Rectal smooth muscle tissue (tissue), 1 donor: ENCODE results near the gene SPATA16.
"Not testable (repeated sequence)": the region's sequence is repeated elsewhere in the genome, so short reads cannot be mapped to it uniquely, and the experiment has no call there.

Source experiments
- H3K27ac ChIP-seq: one replicate; pipeline ENCODE4 v1.7.0; 2013; ENCODE audit warnings: low read depth, low read length, inconsistent platforms
- H3K27me3 ChIP-seq: one replicate; pipeline ENCODE4 v1.7.0; 2013; ENCODE audit warnings: low read length; ENCODE audit not compliant: control insufficient read depth, insufficient read depth
- H3K36me3 ChIP-seq: one replicate; pipeline ENCODE4 v1.7.0; 2013; ENCODE audit warnings: low read length; ENCODE audit not compliant: control insufficient read depth, insufficient read depth
- H3K4me1 ChIP-seq: one replicate; pipeline ENCODE4 v1.7.0; 2013; ENCODE audit warnings: low read length; ENCODE audit not compliant: control insufficient read depth, insufficient read depth
- H3K4me3 ChIP-seq: one replicate; pipeline ENCODE4 v1.7.0; 2013; ENCODE audit warnings: low read length
- H3K9ac ChIP-seq: one replicate; pipeline ENCODE4 v1.7.0; 2013; ENCODE audit warnings: low read length

SPATA16 gene

DNA sequence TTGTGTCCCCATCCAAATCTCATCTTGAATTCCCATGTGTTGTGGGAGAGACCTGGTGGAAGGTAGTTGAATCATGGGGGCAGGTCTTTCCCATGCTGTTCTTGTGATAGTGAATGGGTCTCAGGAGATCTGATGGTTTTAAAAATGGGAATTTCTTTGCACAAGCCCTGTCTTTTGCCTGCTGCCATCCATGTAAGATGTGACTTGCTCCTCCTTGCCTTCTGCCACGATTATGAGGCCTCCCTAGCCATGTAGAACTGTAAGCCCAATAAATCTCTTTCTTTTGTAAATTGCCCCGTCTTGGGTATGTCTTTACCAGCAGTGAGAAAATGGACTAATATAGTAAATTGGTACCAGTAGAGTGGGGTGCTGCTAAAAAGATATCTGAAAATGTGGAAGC is 261.7 kb downstream of the SPATA16 start:
- H3K27ac ChIP-seq, H3K9ac ChIP-seq, H3K4me1 ChIP-seq, H3K36me3 ChIP-seq, H3K4me3 ChIP-seq, H3K27me3 ChIP-seq: not testable (repeated sequence)

- Histone ChIP-seq H3K4me3 (no peak overlapping the region), H3K4me1 (no peaks in the 10 kb centered on the region), H3K27ac (no peak overlapping the region), H3K27me3 (no peaks in the 10 kb centered on the region), H3K36me3 (no peaks in the 10 kb centered on the region), H3K9ac (no peak overlapping the region)
These were observed 264.0 kb downstream of the SPATA16 start for GRCh38 chr3:172877011-172877410.

DNA sequence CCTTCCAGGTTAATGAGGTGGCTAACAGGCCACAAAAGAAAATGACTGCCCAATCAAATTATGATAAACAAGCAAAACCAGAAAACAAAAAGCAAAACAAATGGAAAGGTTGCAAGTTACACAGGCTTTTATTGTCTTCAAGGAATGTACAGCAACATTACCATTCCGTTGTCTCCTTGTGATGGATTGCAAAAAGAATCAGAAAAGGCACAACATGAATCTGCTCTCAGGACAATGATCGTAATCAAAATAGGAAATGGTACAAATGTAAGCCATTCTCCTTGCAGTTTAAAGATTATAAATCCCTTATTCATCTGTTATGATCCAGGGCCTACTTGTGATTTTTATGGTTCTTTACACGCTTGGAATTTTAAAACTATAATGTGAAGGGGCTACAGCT is 264.7 kb downstream of the SPATA16 start:
- H3K27me3 ChIP-seq, result no peaks in the 10 kb centered on the region

GRCh38 chr3:172875039-172875438 is 266.0 kb downstream of the SPATA16 start:
- Histone ChIP-seq H3K36me3 (no peaks in the 10 kb centered on the region), H3K4me3 (no peak overlapping the region), H3K27me3 (no peaks in the 10 kb centered on the region), H3K9ac (no peak overlapping the region), H3K27ac (no peak overlapping the region), H3K4me1 (no peaks in the 10 kb centered on the region)

More for the DNA sequence above, 264.7 kb downstream of the SPATA16 start:
- no peak overlapping the region for H3K9ac ChIP-seq
- no peaks in the 10 kb centered on the region for H3K36me3 ChIP-seq
- no peaks in the 10 kb centered on the region for H3K4me1 ChIP-seq
- H3K27ac ChIP-seq, result no peak overlapping the region
- no peak overlapping the region for H3K4me3 ChIP-seq

DNA sequence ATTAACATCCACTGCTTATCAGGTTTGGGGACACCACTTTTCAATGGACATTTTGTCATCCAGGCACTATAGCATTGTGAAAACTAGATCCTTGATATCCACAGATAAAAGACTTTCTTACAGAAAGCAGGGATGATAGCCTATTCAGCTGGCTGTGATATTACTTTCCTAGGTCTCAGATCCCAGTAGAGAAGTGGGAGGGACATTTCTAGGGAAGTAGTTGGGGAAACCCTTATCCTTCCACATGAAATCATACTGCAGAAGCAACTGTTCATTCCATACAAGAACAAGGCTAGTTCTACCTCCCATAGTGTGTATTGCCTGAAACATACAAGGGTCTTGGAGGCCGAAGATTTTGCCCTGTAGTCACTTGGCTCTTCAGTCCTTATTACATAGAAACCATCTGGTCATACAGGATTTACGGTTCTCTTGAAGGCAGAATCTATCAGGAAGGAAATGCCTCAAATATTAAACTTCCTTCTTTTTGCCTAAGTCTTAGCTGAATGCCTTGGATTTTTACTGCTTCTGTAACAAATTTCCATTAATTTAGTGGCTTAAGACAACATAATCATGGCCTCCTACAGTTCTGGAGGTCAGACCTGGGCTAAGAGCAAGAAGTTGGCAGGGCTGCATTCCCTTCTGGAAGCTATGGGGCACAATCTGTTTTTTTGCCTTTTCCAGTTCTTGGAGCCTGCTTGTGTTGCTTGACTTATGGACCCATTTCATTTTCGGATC is 271.1 kb downstream of the SPATA16 start:
- Histone ChIP-seq H3K27ac (no peak overlapping the region), H3K4me1 (no peaks in the 10 kb centered on the region)

DNA sequence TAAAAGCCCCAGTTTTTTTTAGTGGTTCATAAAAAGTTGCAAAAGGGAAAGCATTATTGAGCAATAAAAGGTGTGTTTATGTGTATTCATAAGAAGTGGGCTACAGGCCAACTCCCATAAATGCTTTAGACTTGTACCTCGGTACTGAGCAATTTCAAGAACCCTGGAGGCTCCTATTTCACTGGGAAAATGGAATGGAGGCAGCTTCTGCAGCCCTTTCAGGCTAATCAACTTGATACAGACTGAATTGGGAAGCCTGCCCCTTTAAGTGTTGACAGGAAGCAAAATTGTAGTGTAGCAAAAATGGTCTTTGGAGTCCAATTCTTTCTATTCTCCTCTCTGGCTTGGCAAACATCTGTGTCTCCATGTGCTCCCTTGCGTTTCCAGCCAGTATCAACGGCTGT is 271.7 kb downstream of the SPATA16 start:
- no peaks in the 10 kb centered on the region for H3K4me1 ChIP-seq
- no peak overlapping the region for H3K4me3 ChIP-seq
- H3K9ac ChIP-seq, result no peak overlapping the region
- no peaks in the 10 kb centered on the region for H3K36me3 ChIP-seq
- H3K27ac ChIP-seq, result no peak overlapping the region
- H3K27me3 ChIP-seq, result no peaks in the 10 kb centered on the region

More for the DNA sequence above, 271.1 kb downstream of the SPATA16 start:
- no peak overlapping the region for H3K4me3 ChIP-seq
- no peak overlapping the region for H3K9ac ChIP-seq
- H3K27me3 ChIP-seq, result no peaks in the 10 kb centered on the region
- no peaks in the 10 kb centered on the region for H3K36me3 ChIP-seq

GRCh38 chr3:172868582-172869200 is 272.3 kb downstream of the SPATA16 start:
- Histone ChIP-seq H3K9ac (no peak overlapping the region), H3K36me3 (no peaks in the 10 kb centered on the region), H3K4me3 (no peak overlapping the region), H3K27ac (no peak overlapping the region), H3K4me1 (no peaks in the 10 kb centered on the region), H3K27me3 (no peaks in the 10 kb centered on the region)

DNA sequence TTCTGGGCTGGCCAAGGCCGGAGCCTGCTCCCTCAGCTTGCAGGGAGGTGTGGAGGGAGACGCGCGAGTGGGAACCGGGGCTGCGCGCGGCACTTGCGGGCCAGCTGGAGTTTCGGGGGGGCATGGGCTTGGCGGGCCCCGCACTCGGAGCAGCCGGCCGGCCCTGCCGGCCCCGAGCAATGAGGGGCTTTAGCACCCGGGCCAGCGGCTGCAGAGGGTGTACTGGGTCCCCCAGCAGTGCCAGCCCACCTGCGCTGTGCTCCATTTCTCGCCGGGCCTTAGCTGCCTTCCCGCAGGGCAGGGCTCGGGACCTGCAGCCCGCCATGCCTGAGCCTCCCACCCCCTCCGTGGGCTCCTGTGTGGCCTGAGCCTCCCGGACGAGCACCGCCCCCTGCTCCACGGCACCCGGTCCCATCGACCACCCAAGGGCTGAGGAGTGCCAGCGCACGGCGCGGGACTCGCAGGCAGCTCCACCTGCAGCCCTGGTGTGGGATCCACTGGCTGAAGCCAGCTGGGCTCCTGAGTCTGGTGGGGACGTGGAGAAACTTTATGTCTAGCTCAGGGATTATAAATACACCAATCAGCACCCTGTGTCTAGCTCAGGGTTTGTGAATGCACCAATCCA is 274.2 kb downstream of the SPATA16 start:
- H3K4me1 ChIP-seq, H3K27me3 ChIP-seq, H3K36me3 ChIP-seq, H3K9ac ChIP-seq, H3K27ac ChIP-seq, H3K4me3 ChIP-seq: not testable (repeated sequence)

DNA sequence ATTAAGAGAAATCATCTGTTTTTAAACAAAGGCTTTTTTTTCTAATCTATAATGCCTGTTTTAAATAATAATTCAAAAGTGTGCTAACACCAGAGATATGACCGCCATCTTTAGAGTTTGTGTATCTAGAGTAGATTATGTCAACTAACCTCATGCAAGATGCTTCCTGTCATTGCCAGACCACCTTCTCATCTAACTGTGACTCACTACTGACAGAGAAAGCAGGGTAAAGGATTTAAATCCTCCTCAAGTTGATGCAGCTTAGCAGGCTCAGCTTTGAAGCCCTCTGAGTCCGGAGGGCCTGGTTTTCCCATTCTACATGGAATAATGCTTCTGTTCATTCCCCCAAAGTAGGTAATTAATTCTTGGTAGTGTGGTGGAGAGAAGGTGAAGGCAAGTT is 282.0 kb downstream of the SPATA16 start:
- H3K27ac ChIP-seq, result no peak overlapping the region
- H3K36me3 ChIP-seq, result no peaks in the 10 kb centered on the region
- H3K27me3 ChIP-seq, result no peaks in the 10 kb centered on the region
- H3K4me3 ChIP-seq, result no peak overlapping the region
- H3K4me1 ChIP-seq, result no peaks in the 10 kb centered on the region
- H3K9ac ChIP-seq, result no peak overlapping the region

DNA sequence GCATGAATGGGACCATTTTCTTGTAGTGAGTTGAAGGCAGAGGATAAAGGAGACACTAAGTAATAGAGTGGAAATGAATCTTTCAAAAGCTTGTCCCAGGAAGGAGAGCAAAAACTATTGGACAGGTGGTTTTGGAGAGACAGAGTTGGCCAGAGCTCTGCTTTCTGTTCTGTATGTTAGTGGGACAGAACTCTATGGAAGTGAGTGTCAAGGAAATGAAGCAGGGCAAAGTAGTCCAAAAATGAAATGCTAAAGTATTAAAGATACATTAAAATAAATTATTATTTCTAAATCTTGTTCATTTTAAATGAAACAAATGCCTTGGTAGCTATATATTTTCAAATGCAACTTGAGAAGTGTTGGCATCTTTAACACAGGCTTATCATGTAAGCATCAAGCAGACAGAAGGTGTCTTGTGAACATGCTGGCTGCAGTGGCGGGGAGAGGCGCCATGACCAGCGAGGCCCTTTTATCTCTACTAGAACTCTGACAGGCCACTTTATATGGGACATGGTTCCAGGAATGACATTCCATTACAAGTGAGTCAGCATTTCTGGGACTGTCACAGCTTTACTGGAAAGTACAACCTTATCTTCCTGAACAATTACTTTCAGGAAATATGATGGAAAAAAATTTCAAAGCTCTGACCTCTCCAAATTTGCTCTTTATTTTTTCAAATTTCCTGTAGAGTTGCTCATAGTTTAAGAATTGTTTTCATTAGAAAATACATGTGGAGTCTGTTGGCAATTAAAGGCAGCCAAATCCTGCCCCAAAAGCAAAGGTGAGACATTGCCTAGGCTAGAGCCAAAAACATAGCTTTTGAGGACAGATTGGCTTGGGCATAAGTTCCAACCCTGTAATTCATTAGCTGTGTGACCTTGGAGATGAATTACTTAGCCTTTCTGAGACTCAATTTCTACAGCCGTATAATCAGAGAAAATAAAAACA is 284.0 kb downstream of the SPATA16 start:
- Histone ChIP-seq H3K4me1 (no peaks in the 10 kb centered on the region), H3K9ac (no peak overlapping the region), H3K27ac (no peak overlapping the region), H3K4me3 (no peak overlapping the region), H3K27me3 (no peaks in the 10 kb centered on the region), H3K36me3 (no peaks in the 10 kb centered on the region)

GRCh38 chr3:172855037-172855436 is 286.0 kb downstream of the SPATA16 start:
- no peaks in the 10 kb centered on the region for H3K4me1 ChIP-seq
- no peak overlapping the region for H3K4me3 ChIP-seq
- H3K27me3 ChIP-seq, result no peaks in the 10 kb centered on the region
- no peak overlapping the region for H3K27ac ChIP-seq
- no peak overlapping the region for H3K9ac ChIP-seq
- no peaks in the 10 kb centered on the region for H3K36me3 ChIP-seq
